Spleen (tissue), 7 donors: ENCODE measurements around the gene SPINDOC.

ENCODE experiments used
- POLR2AphosphoS5 ChIP-seq, 3 donors: sonication (generic); formaldehyde crosslinking; IDR thresholded peaks; one replicate each; pipeline ENCODE4 v1.5.1; 2017; ENCODE audit warnings: antibody characterized with exemption in 3 of 3
- TF ChIP-seq, protein P1 (sequence below), 11 experiments: fragments of 200-600 bp in 7 of 11; fragments of 450-650 bp in 4 of 11; sonication (generic) in 4 of 11; IDR thresholded peaks in 8 of 11; conservative IDR thresholded peaks in 3 of 11; 1 replicate in 7 of 11; 2 replicates in 4 of 11; pipeline versions ENCODE4 v1.4.0 to v1.8.0; 2016 to 2021; ENCODE audit warnings: antibody characterized with exemption in 11 of 11, inconsistent platforms in 4 of 11, mild to moderate bottlenecking in 1 of 11
- donor health status: DM: no; HTN: no; CAD: no; lungs with moderate emphysema.
- donor health status: DM: no; HTN: no; CAD: no.
- donor health status: DM: no; HTN: no; CAD: no.

DNA sequence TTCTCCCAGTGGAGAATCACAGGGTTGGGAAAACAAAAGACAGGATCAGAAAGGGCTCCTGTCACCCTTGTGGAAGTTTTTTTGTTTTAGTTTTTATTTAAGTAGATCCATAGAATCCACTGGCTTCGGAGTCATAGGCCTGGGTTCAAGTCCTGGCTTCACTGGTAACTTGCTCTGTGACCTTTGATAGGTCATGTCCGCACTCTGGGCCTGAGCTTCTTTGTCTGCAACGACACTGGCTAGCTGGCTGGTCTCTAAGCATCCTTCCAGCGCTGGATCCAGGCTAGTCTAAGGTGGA, 46.0 kb upstream of the SPINDOC start:
- TF ChIP-seq, protein P1, sequence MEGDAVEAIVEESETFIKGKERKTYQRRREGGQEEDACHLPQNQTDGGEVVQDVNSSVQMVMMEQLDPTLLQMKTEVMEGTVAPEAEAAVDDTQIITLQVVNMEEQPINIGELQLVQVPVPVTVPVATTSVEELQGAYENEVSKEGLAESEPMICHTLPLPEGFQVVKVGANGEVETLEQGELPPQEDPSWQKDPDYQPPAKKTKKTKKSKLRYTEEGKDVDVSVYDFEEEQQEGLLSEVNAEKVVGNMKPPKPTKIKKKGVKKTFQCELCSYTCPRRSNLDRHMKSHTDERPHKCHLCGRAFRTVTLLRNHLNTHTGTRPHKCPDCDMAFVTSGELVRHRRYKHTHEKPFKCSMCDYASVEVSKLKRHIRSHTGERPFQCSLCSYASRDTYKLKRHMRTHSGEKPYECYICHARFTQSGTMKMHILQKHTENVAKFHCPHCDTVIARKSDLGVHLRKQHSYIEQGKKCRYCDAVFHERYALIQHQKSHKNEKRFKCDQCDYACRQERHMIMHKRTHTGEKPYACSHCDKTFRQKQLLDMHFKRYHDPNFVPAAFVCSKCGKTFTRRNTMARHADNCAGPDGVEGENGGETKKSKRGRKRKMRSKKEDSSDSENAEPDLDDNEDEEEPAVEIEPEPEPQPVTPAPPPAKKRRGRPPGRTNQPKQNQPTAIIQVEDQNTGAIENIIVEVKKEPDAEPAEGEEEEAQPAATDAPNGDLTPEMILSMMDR (IDR thresholded peaks at IDR 0.05 in 8 of 11, conservative IDR thresholded peaks at IDR 0.05 in 3 of 11), result no peak
- TF ChIP-seq POLR2AphosphoS5 (IDR thresholded peaks at IDR 0.05), result no peak
